ENCODE measurements around the gene ABHD2.
A peak's percentile ranks its signal among the peaks of the same experiment; 100 is the strongest.
"Not testable (repeated sequence)": the region's sequence is repeated elsewhere in the genome, so short reads cannot be mapped to it uniquely, and the experiment has no call there.

Gene ABHD2

DNA sequence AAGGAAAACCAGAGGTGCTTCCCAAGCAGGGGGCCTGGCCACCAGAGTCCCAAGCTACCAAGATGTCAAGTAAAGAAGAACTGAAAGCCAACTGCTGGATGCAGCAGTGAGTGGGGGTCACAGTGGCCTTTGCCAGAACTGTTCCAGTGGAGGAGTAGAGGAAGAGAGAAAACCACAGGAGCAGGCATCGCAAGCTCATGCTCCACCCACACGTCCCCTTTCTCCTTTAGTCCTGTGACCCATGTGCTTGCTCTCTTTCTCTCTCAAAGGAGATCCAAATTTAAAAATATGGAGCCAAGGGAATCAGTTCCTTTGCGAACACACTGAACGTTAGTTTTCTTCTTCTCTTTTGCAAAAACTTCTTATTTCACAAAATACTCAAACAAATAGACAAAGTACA is 12.4 kb upstream of the ABHD2 start:
- DNase-seq = no peak

DNA sequence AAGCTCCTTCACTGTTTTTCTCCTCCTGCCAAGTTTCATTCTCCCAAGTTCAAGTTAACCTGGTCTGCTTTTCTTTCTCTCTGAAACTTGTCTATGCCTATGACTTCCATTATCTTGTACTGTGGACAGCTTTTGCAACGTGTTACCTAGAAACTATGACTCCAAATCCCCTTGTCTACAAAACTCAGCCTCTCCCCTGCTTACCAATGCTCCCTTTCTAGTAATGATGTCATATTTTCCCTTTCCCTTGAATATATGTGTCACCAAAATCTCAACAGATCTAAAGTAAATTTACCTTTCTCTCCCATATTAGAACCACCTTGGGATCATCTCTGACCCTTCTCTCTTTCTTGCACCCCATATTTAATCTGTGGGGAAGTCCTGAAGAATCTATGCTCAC is 10.5 kb upstream of the ABHD2 start:
- DNase-seq = no peak

DNA sequence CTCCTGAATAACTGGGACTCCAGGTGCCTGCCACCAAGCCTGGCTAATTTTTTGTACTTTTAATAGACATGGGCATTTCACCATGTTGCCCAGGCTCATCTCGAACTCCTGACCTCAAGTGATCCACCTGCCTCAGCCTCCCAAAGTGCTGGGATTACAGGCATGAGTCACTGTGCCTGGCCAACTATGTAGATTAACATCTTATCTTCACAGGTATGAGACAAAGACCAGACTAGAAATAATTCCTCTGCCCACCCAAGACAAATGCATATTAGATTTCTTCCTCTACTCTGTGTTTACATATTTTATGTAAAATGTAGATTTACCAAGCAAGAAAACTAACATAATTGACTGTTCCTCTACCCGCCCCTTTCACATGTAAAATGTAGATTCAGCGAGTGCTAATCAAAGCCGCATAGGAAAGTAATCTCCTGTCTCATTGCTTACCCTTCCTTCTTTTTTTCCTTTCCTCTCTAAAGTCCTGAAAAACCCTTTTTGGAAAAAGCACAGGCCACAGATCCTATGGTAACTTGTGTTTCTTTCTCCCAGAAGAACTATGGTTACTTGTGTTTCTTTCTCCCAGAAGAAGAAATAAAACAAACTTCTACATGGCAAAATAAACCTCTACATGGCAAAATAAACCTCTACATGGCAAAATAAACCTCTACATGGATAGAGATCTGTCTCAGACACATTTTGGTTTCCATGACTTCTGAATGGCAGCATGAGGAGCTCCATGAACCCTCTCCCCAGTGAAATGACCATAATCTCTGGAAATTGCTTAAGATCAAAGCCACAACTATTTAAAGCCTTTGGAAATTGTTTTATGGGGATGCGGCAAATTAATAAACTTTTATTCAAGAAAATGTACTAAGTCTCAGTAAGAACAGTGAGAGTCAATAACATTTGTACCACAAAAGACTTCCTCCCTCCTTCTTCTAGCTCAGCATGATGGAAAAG is 9.1 kb upstream of the ABHD2 start:
- no peak for DNase-seq

DNA sequence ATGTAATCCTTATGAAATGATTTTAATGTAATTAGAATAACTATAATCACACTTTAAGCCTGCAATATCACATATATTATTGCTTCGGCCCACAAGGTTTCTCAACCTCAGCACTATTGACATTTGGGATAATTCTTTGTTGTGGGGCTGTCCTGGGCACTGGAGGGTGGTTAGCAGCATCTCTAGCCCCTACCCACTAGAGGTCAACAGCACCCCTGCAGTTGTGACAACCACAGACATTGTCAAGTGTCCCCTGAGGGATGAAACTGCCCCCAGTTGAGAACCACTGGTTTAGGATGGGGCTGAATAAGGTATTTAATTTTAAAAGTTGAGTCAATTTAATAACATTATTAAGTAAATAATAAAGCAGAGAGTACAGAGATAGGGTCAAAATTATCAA is 6.4 kb upstream of the ABHD2 start:
- DNase-seq = no peak

DNA sequence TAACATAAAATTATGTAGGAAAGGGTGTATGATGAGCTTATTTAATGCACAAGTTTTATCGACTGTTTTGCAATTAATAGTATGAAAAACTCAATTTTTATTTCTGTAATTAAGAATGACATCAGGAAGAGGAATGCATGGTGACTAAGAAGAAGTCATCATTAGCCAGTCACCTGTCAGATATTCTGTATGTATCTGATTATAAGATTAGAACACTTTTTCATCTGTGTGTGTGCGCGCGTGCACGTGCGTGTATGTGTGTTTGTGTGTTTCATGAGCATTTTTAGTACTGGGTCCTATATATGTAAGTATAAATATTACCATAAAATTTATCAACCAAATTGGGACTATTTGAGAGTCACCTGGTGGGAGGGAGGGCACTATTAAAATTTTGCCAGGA is 5.0 kb upstream of the ABHD2 start:
- DNase-seq = no peak

DNA sequence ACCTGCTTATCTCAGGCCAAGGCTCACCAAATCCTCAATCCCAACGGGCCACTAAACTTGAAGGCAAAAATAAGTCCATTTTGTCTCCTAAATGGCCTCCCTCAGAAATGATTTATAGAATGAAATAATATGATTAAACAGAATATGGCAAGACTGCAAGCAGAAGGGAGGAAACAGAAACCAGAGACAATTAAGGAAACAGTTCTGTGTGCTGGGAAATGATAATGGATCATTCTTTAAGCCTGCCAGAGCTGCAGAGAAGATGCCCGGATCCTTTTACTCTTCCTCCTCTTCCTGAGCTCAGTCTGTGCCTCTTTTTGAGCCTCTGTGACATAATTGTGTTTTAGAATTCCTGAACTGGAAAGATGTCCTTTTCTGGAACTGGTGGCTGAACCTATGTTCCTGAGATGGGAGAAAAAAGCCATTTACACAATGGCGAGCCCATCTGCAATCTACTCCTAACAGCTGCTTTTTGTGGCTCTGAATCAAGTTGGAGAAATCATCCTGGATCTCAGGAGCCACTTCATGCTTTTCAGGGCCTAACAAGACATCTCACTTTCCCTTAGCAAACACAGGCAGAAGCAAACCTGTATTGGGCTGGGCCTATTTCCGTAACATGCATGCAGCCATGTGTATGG is 2.8 kb upstream of the ABHD2 start:
- DNase-seq = no peak

DNA sequence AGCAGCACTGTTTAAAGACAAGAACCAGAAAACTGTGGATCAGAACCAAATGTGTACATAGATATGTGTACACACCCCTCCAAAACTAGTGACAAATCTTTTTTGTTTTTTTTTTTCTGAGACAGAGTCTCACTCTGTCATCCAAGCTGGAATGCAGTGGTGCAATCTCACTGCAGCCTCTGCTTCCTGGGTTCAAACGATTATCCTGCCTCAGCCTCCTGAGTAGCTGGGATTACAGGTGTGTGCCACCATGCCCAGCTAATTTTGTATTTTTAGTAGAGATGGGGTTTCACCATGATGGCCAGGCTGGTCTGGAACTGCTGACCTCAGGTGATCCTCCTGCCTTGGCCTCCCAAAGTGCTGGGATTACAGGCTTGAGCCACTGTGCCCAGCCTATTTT is 2.3 kb upstream of the ABHD2 start:
- DNase-seq = not testable (repeated sequence)

DNA sequence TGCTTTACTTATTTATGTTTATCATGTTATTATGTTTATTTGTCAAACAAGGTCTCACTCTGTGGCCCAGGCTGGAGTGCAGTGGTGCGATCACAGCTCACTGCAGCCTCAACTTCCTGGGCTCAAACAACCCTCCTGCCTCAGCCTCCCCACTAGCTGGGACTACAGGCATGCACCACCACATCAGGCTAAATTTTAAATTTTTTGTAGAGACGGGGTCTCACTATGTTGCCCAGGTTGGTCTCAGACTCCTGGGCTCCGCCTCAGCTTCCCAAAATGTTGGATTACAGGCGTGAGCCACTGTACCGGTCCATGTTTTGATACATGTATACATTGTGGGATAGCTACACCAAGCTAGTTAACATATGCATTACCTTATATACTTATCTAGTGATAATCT is 1.9 kb upstream of the ABHD2 start:
- not testable (repeated sequence) for DNase-seq

DNA sequence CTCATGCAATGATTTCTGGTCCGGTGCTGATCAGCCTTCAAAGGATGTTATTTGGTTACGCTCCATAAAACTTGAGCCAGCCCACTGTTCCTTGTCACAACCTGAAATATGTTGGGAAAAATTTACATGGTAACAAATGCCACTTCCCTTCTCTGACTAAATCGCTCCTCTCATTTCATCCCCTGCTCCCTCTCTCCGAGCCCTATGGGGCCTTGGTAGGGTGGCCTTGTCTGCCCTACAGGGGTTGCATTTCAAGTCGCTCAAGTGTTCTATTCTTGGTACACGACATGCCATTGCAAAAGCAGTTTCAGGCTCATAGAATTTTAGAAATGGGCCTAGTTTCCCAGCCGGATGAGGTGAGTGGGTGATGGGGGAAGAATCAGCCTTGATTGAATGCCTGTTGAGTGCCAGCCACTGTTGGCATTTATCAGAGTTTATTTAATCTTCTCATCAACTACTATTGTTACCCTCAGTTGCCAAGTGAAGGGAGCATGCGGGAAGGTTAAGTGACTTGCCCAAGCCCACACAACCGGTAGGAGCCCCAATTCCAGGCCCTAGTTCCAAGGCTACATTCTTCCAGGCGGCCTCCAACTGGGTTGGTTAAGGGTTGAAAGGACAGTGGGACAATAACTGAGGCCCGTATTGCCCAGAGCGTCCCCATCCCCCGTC is 961 bp upstream of the ABHD2 start:
- DNase-seq = no peak

DNA sequence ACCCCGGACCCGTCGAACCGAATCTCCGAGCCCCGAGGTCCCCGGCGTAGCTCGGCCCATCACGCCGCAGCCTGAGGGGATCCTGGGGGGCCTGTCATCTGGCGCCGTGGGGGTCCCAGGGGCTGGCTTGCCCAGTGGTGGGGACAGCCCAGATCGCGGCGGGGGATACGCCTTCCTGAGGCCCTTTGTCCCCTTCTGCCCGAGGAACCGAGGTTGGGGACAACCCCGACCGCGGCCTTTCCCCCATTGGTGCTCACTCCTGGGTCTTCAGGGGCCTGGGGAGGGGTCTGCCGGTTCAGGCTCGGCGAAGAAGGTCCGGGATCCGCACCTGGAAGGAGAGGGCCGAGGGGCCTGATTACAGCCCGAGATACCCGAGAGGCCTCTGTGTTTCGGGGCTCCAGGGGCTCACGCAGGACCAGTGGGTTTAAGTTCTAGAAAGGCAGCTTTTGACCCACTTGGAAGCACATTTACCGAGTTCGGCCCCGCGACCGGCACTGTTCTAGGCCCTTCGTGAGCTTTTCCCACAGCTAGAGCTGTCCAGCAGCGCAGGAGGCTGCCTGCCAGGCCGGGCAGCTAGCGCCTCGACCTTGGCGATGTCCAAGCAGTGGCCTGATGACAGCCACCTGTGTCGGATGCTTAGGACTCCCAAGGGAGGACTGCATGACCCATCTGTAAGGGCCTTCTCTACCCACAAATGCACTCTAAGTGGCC is 504 bp downstream of the ABHD2 start:
- peak; percentile 17 for DNase-seq

DNA sequence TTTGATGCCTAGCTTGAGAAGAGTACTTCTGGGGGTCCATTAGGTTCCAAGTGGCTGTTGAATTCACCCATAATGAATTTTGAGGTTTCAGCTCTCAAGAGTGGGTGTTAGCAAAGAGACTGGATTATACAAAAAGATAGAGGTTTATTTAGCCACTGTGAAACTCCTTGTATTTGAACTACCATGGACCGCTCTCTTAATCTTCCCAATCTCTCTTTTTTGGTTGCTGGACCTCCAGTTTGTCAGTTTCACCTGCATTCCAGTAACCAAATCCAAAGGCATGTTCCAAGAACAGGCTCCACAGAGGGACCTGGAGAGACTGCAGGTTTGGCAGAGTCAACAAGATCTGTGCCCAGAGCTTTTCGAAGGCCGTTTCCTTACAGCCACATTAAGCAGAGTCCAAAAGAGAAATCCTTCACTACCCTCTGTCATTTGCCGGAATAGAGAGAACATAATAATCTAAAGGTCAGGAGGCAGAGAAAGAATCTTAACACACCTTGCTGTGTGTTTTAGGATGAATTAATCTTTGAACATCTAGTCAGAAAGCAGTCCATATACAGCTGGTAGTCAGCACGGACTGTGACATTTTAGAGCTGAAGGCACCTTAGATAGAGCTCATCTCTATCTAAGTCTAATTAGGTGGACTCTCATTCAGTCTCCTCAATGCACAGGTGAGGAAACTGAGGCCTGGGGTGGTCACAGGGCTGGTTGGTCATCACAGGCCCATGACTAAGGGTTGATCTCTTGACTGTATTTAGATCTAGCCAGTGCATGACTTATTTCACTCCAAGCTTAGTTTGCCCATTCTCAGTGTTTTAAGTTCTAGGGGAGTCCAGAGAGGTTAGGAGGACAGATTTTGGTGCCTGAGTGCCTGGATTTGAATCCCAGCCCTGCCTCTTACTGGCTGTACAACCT is 1.3 kb downstream of the ABHD2 start:
- no peak for DNase-seq

DNA sequence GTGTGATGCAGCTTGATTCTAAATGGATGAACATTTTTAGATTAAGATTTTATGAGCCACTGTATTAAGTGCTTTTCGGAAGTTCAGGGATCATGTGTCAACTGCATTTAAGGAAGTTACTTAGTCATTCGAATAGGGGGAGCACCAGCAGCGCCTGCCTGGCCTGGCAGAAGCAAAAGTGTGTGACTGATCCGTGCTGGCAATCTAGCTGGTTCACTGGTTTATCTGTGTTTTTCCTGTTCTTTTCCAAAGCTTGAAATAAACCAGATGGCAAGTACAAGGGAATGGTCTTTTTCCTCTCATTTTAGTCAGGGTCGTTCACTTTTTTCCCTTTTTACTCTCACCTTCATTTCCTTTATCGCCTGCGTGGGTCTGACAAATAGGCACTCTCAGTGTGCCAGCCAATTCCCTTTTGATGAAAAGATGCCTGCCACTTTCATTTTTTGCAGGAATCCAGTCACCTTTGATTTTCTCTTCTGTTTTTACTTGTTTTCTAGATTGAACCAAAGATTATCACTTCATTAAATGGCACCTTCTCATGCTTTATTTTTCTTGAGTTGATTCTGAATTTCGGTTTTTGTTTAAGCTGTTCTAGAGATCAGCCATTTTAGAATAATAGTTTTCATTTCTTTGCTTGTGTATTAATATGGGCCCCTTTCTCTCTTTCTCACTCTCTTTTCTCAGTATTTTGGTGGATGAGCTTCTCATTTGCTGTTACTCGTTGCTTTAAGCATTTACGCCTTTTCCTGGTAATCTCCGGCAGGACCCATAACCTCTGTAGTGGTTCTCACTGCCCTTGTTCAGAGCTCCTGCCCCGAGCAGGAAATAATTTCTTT is 2.8 kb downstream of the ABHD2 start:
- DNase-seq = peak; percentile 51

DNA sequence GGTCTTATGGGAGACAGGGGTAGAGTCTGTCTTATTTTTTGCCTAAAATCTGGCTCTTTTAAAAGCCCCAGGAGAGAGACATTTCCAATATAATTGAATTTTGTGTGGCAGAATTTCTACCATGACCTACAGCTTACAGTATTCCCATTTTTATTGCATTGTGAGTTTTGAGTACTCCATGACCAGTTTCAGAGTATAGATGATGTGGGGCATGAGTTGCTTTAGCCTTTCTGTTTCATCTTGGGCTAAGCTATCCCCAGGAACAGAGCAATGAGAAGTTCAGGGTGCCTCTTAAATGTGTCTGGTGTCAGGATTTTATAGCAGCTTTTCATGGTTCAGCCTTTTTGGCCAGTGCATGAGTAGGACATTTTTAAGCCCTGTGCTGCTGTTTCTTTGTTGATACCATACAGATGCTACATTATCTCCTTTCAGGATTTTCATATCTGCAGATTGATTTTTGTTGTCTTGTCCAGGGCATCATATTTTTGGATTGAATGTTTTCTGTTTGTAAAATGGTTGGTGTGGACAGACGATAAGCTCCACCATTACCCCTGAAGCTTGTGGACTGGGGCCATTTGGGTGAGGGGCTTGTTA is 3.5 kb downstream of the ABHD2 start:
- DNase-seq = no peak

DNA sequence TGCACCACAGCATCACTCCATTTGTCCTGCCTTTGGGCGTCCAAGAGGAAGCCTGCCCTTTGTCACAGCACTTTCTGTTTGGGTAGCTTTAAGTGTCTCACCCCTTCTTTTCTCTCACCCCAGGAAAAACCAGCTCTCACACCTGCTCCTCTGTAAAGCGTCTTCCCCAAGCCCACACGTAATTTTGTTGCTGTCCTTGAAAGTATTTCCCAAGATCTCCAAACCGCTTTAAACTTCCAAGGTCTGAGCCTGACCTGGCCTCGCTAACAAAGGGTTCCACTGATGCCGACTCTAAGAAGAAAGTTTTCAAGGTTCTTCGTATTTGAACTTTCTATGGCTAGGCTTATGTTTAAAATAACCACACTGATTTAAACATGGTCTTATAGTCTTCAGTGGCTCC is 5.3 kb downstream of the ABHD2 start:
- DNase-seq = no peak

DNA sequence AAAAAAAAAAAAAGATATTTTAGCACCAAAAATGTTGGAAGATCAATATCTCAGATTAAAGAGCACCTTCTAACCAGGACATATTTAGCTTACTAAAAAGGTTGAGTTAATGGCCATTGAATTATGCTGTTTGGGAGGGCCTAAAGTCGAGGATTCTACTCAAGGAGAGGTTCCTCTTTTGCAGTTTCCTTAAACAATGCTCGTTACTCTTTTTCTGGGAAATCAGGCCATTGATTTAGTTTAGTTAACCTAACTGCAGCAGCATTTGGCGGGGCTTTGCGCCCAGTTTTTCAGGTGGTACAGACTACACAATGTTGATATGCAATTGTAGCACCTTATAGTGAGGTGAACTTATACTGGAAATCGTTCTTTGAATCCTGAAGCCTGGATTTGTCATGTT is 6.8 kb downstream of the ABHD2 start:
- no peak for DNase-seq

DNA sequence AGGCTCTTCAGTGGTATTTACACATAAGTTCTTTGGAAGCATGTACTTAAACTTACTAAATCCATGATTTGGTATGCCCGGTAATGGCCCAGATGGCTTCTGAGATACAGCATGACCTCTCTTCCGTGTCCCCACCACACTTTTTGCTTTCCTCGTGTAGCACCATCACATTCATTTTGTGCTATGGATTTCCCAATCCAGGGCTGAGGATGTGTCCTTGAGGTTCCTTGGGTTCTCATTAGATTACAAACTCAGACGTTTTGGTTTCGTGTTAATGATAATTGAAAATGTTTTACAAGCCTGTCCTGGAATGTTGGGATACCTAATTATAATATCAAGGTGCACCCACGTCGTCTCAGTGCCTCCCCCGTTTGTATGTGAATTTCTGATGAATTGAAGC is 7.3 kb downstream of the ABHD2 start:
- DNase-seq = no peak

DNA sequence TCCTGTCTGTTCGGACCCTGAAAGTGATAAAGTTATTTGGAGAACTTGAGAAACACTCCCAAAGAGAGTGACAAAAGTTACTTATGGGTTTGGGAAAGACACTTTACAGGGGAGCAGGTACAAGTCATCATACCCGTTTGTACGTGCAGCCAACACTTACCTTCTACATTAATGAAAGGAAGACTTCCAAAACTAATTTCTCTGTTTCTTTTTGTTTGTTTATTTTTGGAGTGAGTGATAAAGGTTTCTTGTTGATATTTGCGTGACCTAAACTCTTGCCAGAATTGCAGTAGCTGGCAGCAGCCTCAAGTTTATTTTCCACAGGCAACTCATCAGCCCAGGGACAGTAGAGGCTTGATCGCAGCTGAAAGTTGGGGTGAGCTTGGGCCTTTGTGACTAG is 8.4 kb downstream of the ABHD2 start:
- no peak for DNase-seq

DNA sequence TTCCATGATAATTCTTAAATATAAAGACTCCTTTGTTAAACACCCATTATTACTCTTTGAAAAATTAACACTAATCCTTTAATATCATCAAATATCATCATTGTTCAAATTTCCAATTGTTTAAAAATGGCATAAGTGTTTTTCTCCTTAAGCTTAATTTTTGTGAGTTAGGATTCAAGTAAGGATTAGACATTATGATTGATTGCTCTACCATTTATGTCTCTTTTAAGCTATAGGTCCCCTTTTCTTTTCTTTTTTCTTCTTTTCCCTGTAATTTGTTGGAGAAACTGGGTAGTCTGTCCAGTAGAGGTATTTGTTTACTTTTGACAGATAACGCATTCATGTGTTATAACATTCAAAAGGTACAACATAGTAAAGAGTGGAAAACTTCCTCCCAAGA is 9.1 kb downstream of the ABHD2 start:
- DNase-seq = no peak

DNA sequence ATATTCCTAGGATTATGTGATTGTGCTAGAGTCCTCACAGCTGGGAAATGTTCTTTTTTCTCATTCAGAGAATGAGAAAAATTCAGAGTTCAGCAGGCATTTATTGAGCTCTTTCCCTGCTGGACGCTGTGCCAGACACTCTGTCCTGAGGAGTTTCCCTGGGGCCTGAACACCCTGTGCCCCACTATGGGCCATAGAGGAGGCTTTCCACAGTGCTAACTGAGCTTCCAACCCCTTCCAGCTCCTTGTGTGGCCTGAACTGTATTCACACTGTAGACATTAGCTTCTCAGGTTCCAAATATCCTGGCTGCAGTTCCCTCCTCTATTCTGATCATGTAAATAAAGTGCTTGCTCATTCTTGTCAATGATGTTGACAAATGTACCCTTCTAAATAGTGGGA is 10.0 kb downstream of the ABHD2 start:
- DNase-seq = no peak

DNA sequence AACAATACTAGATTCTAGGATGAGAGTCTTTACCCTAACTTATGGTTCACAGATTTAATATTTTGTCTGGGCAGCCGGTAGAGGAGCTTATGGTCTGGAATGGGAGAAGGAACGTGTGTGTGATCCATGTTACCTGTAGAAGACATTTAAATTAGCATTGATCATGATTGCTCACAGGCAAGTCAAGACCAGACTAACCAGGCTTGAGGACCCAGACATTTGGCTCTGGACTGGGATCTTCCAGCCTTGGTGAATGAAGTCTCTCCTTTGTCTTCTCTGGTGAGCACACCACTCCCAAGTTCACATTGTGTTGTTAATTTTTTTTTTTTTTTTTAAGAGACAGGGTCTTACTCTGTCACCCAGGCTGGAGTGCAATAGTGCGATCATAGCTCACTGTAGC is 11.7 kb downstream of the ABHD2 start:
- no peak for DNase-seq

Data from activated naive CD4-positive, alpha-beta T cell treated with Interleukin-2 at 50 U/mL for 16 hours (primary cell).